ENCODE results near the gene RNF26. TPM values are rescaled to one million over a fixed set of nuclear protein-coding genes. Genes with fewer than 3 reads are reported as not detected.
A peak's percentile ranks its signal among the peaks of the same experiment; 100 is the strongest.

The RNF26 gene
- total and polyA plus RNA-seq, 2 of the 13 experiments (the other 11 are each of a cell fraction or from before 2014, with no cell fraction given) = 11.9 to 26.3 TPM

- no peak for TF ChIP-seq ZBED4 (CRISPR knock-in tag; IDR thresholded peaks at IDR 0.05; ENCODE audit: borderline replicate concordance)
- no peak for TF ChIP-seq NFYC (CRISPR knock-in tag; IDR thresholded peaks at IDR 0.05)
- TF ChIP-seq SP140L (CRISPR knock-in tag; IDR thresholded peaks at IDR 0.05; ENCODE audit: borderline replicate concordance) = no peak
- TF ChIP-seq ZNF451 (CRISPR knock-in tag; IDR thresholded peaks at IDR 0.05) = no peak
- TF ChIP-seq GATAD1 (CRISPR knock-in tag; IDR thresholded peaks at IDR 0.05) = no peak
- no peak for TF ChIP-seq ZNF333 (CRISPR knock-in tag; IDR thresholded peaks at IDR 0.05; ENCODE audit: borderline replicate concordance)
- TF ChIP-seq ZNF331 (CRISPR knock-in tag; IDR thresholded peaks at IDR 0.05) = peak; percentile 40; the same call in 1 of the 2 replicates
- TF ChIP-seq NR2C2 (CRISPR knock-in tag; IDR thresholded peaks at IDR 0.05; ENCODE audit: borderline replicate concordance) = no peak; the same call in 1 of the 2 replicates
- no peak for TF ChIP-seq SIN3B (IDR thresholded peaks at IDR 0.05; ENCODE audit: low read length)
- TF ChIP-seq SMAD9 (CRISPR knock-in tag; IDR thresholded peaks at IDR 0.05) = no peak
- TF ChIP-seq CEBPB (IDR thresholded peaks at IDR 0.05; ENCODE audit: borderline replicate concordance, low read depth, low read length) = no peak
- no peak for TF ChIP-seq RAD21 (CRISPR knock-in tag; IDR thresholded peaks at IDR 0.05)
- TF ChIP-seq ZNF747 (CRISPR knock-in tag; IDR thresholded peaks at IDR 0.05; ENCODE audit: borderline replicate concordance) = no peak
- no peak for TF ChIP-seq POLR2A (IDR thresholded peaks at IDR 0.05; ENCODE audit: insufficient read depth in 1 of 2, low read depth in 2 of 2, low read length in 2 of 2)
- 0 out of 2 replicates have a peak, but pooled peaks have one; percentile 29 for TF ChIP-seq ZKSCAN8 (CRISPR knock-in tag; IDR thresholded peaks at IDR 0.05; ENCODE audit: borderline replicate concordance)
- TF ChIP-seq CC2D1A (CRISPR knock-in tag; IDR thresholded peaks at IDR 0.05) = no peak
- TF ChIP-seq NCOA2 (CRISPR knock-in tag; IDR thresholded peaks at IDR 0.05) = peak; percentile 31; the same call in 1 of the 2 replicates
- TF ChIP-seq FOXM1 (CRISPR knock-in tag; IDR thresholded peaks at IDR 0.05) = no peak
- TF ChIP-seq, protein P1, sequence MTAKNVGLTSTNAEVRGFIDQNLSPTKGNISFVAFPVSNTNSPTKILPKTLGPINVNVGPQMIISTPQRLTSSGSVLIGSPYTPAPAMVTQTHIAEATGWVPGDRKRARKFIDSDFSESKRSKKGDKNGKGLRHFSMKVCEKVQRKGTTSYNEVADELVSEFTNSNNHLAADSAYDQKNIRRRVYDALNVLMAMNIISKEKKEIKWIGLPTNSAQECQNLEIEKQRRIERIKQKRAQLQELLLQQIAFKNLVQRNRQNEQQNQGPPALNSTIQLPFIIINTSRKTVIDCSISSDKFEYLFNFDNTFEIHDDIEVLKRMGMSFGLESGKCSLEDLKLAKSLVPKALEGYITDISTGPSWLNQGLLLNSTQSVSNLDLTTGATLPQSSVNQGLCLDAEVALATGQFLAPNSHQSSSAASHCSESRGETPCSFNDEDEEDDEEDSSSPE (CRISPR knock-in tag; IDR thresholded peaks at IDR 0.05) = no peak
- TF ChIP-seq CENPX (CRISPR knock-in tag; IDR thresholded peaks at IDR 0.05) = no peak
- TF ChIP-seq SRF (IDR thresholded peaks at IDR 0.05; ENCODE audit: low read depth, low read length) = no peak
- no peak for TF ChIP-seq ZBTB42 (CRISPR knock-in tag; IDR thresholded peaks at IDR 0.05)
- TF ChIP-seq ZFP36 (IDR thresholded peaks at IDR 0.05; ENCODE audit: borderline replicate concordance, low read depth, low read length, partially characterized antibody) = no peak
- TF ChIP-seq ZNF550 (CRISPR knock-in tag; IDR thresholded peaks at IDR 0.05; ENCODE audit: borderline replicate concordance) = no peak
- no peak for TF ChIP-seq ZNF12 (CRISPR knock-in tag; IDR thresholded peaks at IDR 0.05)
- TF ChIP-seq, protein P2, sequence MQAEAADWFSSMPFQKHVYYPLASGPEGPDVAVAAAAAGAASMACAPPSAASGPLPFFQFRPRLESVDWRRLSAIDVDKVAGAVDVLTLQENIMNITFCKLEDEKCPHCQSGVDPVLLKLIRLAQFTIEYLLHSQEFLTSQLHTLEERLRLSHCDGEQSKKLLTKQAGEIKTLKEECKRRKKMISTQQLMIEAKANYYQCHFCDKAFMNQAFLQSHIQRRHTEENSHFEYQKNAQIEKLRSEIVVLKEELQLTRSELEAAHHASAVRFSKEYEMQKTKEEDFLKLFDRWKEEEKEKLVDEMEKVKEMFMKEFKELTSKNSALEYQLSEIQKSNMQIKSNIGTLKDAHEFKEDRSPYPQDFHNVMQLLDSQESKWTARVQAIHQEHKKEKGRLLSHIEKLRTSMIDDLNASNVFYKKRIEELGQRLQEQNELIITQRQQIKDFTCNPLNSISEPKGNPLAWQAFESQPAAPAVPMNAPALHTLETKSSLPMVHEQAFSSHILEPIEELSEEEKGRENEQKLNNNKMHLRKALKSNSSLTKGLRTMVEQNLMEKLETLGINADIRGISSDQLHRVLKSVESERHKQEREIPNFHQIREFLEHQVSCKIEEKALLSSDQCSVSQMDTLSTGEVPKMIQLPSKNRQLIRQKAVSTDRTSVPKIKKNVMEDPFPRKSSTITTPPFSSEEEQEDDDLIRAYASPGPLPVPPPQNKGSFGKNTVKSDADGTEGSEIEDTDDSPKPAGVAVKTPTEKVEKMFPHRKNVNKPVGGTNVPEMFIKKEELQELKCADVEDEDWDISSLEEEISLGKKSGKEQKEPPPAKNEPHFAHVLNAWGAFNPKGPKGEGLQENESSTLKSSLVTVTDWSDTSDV (CRISPR knock-in tag; IDR thresholded peaks at IDR 0.05) = no peak
- peak; percentile 60 for TF ChIP-seq SALL1 (CRISPR knock-in tag; IDR thresholded peaks at IDR 0.05)
Observed at GRCh38 chr11:119352857-119353260, 18.5 kb downstream of the RNF26 start (continued).
